Tibial artery (tissue), 4 donors: Measurements from ENCODE around the gene SSC5D.

Experiments used
- DNase-seq, 2 donors: peaks; one replicate each; pipeline ENCODE4 v3.0.0-alpha.2; 2019
- H3K27ac ChIP-seq, 2 donors: fragments of 200-600 bp; sonication (generic) in 1 of 2; 1 replicate in 1 of 2; 2 replicates in 1 of 2; pipeline ENCODE4 v1.5.1; 2018 to 2019; ENCODE audit warnings: mild to moderate bottlenecking in 1 of 2
- H3K27me3 ChIP-seq, 2 donors: fragments of 200-600 bp; sonication (generic) in 1 of 2; one replicate each; pipeline versions ENCODE4 v1.5.1 to v1.6.0; 2016 to 2019
- H3K36me3 ChIP-seq, 3 donors: fragments of 200-600 bp; sonication (generic) in 2 of 3; one replicate each; pipeline ENCODE4 v1.5.1; 2016 to 2019; ENCODE audit warnings: mild to moderate bottlenecking in 2 of 3
- H3K4me1 ChIP-seq, 4 donors: fragments of 200-600 bp; sonication (generic) in 2 of 4; 1 replicate in 3 of 4; 2 replicates in 1 of 4; pipeline ENCODE4 v1.5.1; 2016 to 2019
- H3K4me3 ChIP-seq, 2 donors: fragments of 200-600 bp; sonication (generic) in 1 of 2; 1 replicate in 1 of 2; 2 replicates in 1 of 2; pipeline ENCODE4 v1.5.1; 2018 to 2019; ENCODE audit warnings: mild to moderate bottlenecking in 2 of 2
- H3K9me3 ChIP-seq, 3 donors: fragments of 200-600 bp; sonication (generic) in 1 of 3; one replicate each; pipeline ENCODE4 v1.5.1; 2016 to 2019
- intact Hi-C: fragments of 100-400 bp; cut with DNase I; formaldehyde crosslinking; loops from one replicate; pipeline ENCODE4 v1.15.0; 2023; ENCODE audit warnings: low total_unique reads
- TF ChIP-seq, protein P1 (sequence below), 2 experiments: fragments of 200-600 bp in 1 of 2; fragments of 450-650 bp in 1 of 2; IDR thresholded peaks; one replicate each; pipeline ENCODE4 v1.5.1; 2017 to 2019; ENCODE audit warnings: antibody characterized with exemption in 2 of 2, mild to moderate bottlenecking in 1 of 2, moderate library complexity in 1 of 2

The SSC5D gene

DNA sequence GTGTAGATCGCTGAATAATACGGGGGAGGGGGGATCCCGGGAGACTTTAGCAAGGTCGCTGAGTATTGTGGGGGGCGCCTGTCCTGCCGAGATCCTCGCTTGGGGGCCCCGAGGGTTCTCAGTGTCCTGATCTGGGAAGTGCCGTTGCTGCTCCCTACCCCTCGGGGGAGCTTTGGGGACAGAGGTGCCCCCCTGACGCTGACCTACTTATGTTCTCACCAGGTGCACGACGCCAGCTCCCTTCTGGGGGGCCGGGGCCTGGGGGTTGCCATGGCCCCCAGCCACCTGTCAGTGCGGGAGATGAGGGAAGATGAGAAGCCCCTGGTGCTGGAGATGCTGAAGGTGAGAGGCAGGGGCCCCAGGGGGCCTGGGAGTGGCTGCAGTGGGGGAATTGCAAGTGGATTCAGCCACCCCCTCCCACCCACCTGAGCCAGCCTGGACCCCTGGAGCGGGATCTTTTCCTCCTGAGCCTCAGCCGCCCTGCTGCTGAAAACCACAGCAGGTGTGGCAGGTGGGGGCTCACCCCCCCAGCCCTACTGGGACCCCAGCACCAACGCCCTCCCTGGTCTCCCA lies 2.7 kb upstream of the SSC5D start:
- Histone ChIP-seq H3K4me3 (peak overlapping the region; percentile 47 to 55), H3K36me3 (peaks cover 11 to 32% (median 30%) of the 10 kb centered on the region in 3 donors), H3K4me1 (peaks cover 0 to 55% (median 35%) of the 10 kb centered on the region in 4 donors), H3K27ac (peak overlapping the region; percentile 60 to 86), H3K27me3 (peaks cover 0 to 68% of the 10 kb centered on the region in 2 donors), H3K9me3 (no peaks in the 10 kb centered on the region)
- DNase-seq, result no peak
- TF ChIP-seq, protein P1, sequence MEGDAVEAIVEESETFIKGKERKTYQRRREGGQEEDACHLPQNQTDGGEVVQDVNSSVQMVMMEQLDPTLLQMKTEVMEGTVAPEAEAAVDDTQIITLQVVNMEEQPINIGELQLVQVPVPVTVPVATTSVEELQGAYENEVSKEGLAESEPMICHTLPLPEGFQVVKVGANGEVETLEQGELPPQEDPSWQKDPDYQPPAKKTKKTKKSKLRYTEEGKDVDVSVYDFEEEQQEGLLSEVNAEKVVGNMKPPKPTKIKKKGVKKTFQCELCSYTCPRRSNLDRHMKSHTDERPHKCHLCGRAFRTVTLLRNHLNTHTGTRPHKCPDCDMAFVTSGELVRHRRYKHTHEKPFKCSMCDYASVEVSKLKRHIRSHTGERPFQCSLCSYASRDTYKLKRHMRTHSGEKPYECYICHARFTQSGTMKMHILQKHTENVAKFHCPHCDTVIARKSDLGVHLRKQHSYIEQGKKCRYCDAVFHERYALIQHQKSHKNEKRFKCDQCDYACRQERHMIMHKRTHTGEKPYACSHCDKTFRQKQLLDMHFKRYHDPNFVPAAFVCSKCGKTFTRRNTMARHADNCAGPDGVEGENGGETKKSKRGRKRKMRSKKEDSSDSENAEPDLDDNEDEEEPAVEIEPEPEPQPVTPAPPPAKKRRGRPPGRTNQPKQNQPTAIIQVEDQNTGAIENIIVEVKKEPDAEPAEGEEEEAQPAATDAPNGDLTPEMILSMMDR (IDR thresholded peaks at IDR 0.05), result no peak
- intact Hi-C loops, result no loop called here

- intact Hi-C loops, result no loop called here
- TF ChIP-seq, protein P1 (IDR thresholded peaks at IDR 0.05), result no peak
- Histone ChIP-seq H3K27me3 (peaks cover 0 to 76% of the 10 kb centered on the region in 2 donors), H3K4me1 (peaks cover 0 to 61% (median 37%) of the 10 kb centered on the region in 4 donors), H3K27ac (peak overlapping the region; percentile 60 to 86), H3K36me3 (peaks cover 11 to 28% (median 28%) of the 10 kb centered on the region in 3 donors), H3K9me3 (no peaks in the 10 kb centered on the region), H3K4me3 (peak overlapping the region in 1 of 2 donors; percentile 6)
- no peak for DNase-seq
Observed at GRCh38 chr19:55486043-55486970, 1.9 kb upstream of the SSC5D start.

DNA sequence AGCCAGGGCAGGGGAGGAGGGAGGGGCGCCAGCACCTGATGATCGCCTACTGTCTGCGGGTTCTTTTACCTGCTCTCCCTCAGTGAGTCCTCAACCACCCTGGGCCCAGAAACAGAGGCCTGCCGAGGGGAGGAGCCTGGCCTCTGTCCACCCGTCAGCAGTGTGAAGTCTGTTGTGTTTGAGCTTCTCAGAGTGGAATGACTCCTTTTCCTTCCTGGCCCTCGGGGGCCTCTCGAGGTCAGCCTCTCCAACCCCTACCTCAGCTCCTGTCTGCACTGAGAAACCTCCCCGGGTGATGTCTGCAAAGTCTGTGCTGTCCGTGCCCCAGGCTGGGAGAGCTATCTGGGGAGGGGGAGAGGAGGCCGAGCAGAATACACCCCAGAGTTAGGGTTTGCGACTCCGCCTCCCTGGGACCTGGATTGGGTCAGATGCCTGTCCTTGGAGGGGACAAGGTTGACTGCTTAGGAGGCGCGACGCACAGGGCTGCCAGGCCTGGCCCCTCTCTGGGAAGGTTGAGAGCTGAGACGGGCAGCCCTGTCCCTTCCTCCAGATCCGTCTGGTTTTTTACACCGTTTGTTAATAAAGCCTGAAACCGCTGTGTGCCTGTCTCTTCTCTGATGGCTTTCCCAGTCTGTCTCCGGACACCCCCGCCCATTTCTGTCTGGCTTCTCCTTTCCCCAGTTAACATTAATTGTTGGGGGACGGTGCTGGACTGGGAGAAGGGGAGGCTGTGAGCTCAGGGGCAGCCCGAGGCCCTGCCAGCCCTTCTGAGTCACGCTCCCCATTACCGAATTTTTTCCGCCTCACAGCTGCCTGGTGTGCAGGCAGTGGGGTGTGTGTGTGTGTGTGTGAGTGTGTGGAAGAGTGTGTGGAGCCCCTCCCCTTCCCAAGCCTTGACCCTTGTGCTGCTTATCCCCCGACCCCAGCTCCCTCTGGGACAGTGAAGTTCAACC lies 989 bp upstream of the SSC5D start:
- TF ChIP-seq, protein P1 (IDR thresholded peaks at IDR 0.05), result no peak
- Histone ChIP-seq H3K36me3 (peaks cover 8 to 19% (median 18%) of the 10 kb centered on the region in 3 donors), H3K9me3 (no peaks in the 10 kb centered on the region), H3K27me3 (peaks cover 0 to 83% of the 10 kb centered on the region in 2 donors), H3K27ac (peak overlapping the region; percentile 60 to 86), H3K4me1 (peaks cover 0 to 62% (median 40%) of the 10 kb centered on the region in 4 donors), H3K4me3 (peak overlapping the region in 1 of 2 donors; percentile 6)
- intact Hi-C loops, result no loop called here
- peak; percentile 77 to 88 for DNase-seq

DNA sequence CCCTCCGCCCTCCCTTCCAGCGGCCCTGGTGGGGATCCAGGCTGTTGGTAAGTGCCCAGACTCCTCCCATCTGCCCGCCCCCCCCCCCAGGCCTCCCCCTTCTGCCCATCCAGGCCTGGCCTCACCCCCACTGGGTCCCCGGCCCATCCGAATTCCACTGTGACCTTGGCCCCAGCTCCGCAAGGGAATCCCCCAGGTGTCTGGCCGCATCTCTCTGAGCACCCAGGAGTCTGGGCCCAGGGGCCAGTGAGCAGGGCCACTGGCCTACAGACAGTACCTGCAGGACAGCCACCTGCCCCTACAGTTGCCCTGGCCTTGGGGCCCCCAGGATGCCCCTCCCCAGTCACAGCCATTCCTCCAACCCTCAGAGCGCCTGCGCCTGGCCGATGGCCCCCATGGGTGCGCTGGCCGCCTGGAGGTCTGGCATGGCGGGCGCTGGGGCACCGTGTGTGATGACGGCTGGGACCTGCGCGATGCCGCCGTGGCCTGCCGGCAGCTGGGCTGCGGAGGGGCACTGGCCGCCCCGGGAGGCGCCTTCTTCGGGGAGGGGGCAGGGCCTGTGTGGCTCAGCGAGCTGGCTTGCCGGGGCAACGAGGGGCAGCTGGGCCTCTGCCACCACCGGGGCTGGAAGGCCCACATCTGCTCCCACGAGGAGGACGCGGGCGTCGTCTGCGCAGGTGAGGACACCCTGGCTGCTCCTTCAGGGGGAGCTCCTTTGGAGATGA lies 912 bp downstream of the SSC5D start:
- Histone ChIP-seq H3K4me1 (peaks cover 0 to 67% (median 40%) of the 10 kb centered on the region in 4 donors), H3K27me3 (peaks cover 0 to 83% of the 10 kb centered on the region in 2 donors)
- DNase-seq, result no peak

More for the DNA sequence above, 912 bp downstream of the SSC5D start:
- Histone ChIP-seq H3K9me3 (no peaks in the 10 kb centered on the region), H3K4me3 (peak overlapping the region in 1 of 2 donors; percentile 38), H3K36me3 (no peaks in the 10 kb centered on the region), H3K27ac (peak overlapping the region; percentile 33 to 86)
- intact Hi-C loops, result no loop called here
- TF ChIP-seq, protein P1 (IDR thresholded peaks at IDR 0.05), result no peak
